Measurements from ENCODE around the gene ALKAL2. TPM values are rescaled to one million over a fixed set of nuclear protein-coding genes. Genes with fewer than 3 reads are reported as not detected.

Gene ALKAL2
- total and polyA plus RNA-seq, 2 of the 13 experiments (the other 11 are each of a cell fraction or from before 2014, with no cell fraction given) = 0.22 to 1.7 TPM

GRCh38 chr2:289362-290089 lies 1.6 kb upstream of the ALKAL2 start (continued):
- no peak for TF ChIP-seq FOXP4 (CRISPR knock-in tag; IDR thresholded peaks at IDR 0.05)
- TF ChIP-seq CENPT (CRISPR knock-in tag; IDR thresholded peaks at IDR 0.05; ENCODE audit: low read depth) = no peak
- TF ChIP-seq ZFY (CRISPR knock-in tag; IDR thresholded peaks at IDR 0.05) = no peak; the same call in 1 of the 2 replicates
- TF ChIP-seq CSRNP2 (CRISPR knock-in tag; conservative IDR thresholded peaks at IDR 0.05; ENCODE audit: low read depth) = no peak
- TF ChIP-seq ZGPAT (CRISPR knock-in tag; IDR thresholded peaks at IDR 0.05) = peak; percentile 48; the same call in 1 of the 2 replicates
- no peak for TF ChIP-seq HMG20B (CRISPR knock-in tag; conservative IDR thresholded peaks at IDR 0.05)
- TF ChIP-seq ZBTB4 (CRISPR knock-in tag; IDR thresholded peaks at IDR 0.05; ENCODE audit: borderline replicate concordance) = peak; percentile 86; the same call in 1 of the 2 replicates
- no peak for TF ChIP-seq GPBP1L1 (CRISPR knock-in tag; IDR thresholded peaks at IDR 0.05)
- no peak for TF ChIP-seq HNF1A (IDR thresholded peaks at IDR 0.05; ENCODE audit: low read depth)
- TF ChIP-seq HNF1A (CRISPR knock-in tag; IDR thresholded peaks at IDR 0.05; ENCODE audit: borderline replicate concordance) = no peak
- peak; percentile 31; the same call in 1 of the 2 replicates for TF ChIP-seq ZBTB38 (CRISPR knock-in tag; IDR thresholded peaks at IDR 0.05)
- no peak for TF ChIP-seq SRSF4 (IDR thresholded peaks at IDR 0.05; ENCODE audit: low read depth, low read length, poor library complexity, severe bottlenecking)
- TF ChIP-seq NFIB (CRISPR knock-in tag; IDR thresholded peaks at IDR 0.05; ENCODE audit: borderline replicate concordance) = no peak

All from HepG2 (cell line).